Activated gamma-delta T cell treated with Interleukin-2 at 50 U/mL for 16 hours (primary cell): ENCODE measurements around the gene NAA40.
A peak's percentile ranks its signal among the peaks of the same experiment; 100 is the strongest.
"Not testable (repeated sequence)": the region's sequence is repeated elsewhere in the genome, so short reads cannot be mapped to it uniquely, and the experiment has no call there.

Source experiments
- DNase-seq: peaks from one replicate; pipeline ENCODE4 v3.0.0-alpha.2; 2020

Gene NAA40

DNA sequence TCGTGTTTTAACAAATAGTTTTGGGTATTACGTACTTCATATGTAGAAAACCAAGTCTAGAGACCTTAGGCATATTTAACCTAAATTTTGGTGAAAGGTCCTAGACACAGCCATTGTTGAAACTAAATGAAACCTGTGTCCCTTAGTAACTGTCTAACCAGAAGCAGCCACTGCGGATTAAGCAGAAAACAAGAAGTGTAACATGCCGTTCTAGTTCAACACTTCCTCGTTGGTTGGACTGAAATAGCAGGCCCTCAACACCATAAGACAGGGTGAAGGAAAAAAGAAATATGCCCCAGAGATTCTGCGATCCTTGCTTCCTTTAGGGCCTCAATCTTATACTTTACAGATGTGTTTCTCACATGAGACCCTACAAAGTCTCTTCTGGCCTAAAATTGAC is 2.0 kb downstream of the NAA40 start:
- no peak for DNase-seq

DNA sequence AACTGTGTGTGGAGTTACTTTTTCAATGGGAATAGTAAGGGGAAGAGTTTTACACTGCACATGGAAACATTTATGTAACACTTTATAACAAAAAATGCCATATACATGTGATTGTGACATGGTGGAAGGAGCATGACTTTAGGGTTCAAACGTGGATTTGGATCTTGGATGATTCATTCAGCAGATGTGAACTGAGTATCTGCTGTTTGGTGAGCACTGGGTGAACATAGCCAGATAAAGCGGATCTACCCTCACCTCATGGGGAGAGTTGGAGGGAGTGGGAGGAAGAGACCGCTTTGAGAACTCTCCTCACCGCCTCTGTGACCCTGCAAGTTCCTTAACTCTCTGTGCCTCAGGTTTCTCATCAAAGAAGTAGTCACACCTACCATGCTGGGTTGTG is 3.1 kb downstream of the NAA40 start:
- DNase-seq = no peak

DNA sequence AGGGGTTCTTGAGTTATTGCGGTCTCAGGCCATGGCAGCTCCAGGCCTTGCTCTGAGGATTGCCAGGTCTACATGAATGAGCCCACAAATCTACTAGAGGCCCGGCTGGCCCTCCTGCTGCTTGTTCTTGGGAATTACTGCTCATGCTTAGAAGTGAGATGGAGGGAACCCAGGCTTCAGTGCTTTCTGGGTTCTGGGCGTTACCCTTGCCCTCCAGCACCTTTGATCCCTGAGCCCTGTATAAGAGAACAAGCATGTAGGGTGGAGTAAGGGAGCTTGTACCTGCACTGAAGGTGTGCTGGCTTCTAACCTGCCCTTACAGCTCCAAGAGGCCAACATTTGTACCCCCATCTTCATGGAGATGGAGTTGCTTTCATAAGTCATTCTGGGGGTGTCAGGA is 4.0 kb downstream of the NAA40 start:
- no peak for DNase-seq

DNA sequence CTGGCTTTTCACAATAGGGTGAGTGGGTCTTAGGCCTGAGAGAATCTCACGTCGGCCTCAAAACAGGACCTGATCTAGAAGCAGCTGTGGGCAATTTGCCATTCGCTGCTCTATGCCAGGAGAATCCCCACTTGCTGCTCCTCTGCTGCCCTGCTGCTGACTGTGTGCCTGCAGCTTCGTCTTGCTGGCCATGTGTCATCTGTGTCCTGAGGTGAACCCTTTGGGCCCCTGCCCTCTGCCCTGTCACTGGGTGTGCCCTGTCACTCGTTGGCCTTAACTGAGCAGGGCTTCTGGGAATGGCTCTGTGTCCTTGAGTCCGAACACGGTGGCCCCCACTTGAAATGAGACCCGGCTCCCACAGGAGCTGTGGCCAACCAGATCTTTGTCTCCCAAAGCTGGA is 6.2 kb downstream of the NAA40 start:
- no peak for DNase-seq

DNA sequence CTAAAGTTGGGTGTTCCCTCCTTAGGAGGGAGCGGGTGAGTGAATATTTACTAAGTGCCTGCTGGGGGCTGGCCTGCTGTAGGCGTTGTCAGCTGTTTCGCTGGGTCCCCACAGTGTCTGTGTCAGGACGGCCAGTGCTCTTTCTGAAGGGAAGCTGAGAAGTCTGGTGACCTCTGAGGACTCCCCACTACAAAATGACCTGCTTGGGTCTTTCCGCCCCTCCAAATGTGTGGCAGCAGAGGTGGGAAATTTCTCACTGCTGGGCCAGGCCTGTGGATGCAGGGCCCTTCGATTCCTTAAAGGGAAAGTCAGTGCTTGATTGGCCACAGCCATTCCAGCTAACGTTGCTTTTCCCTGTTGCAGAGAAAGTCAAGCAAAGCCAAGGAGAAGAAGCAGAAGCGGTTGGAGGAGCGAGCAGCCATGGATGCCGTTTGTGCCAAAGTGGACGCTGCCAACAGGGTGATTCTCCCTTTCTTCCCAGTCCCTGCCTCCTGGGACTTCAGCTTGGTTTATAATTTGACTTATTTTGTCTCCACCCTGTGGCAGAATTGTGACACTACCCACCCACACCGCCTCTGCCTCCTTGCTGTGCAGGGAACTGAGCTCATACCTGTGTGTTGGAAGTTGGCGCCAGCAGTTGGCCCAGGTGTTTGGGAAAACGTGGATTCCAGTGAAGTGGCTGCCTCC is 6.8 kb downstream of the NAA40 start:
- DNase-seq = peak; percentile 39

DNA sequence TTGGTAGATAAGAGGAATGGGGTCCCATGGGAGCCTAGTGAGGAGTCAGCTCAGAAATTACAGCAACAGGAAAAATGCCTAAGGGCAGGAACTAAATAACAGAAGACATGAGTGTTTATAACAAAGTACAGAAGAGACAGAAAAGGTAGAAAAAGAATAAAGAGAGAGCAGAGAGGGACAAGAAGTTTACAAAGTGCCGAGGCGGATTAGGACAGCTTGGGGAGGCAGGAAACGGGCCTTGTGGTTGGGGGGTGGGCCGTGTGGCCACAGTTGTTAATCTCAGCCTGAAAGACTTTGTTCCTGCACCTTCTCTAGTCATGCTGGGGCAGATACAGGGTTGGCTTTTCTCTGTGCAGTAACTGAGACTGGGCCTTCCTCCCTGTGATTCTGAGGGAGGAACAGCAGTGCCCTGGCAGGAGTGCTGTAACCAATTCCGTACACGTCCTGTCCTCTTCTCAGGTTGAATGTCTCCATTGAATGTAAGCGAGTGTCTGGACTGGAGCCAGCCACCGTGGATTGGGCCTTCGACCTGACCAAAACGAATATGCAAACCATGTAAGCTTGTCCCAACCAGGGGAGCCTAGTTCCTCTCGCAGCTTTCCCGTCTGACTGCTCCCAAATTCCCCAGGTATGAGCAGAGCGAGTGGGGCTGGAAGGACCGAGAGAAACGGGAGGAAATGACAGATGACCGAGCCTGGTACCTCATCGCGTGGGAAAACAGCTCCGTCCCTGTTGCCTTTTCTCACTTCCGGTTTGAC is 13.2 kb downstream of the NAA40 start:
- peak; percentile 49 for DNase-seq

DNA sequence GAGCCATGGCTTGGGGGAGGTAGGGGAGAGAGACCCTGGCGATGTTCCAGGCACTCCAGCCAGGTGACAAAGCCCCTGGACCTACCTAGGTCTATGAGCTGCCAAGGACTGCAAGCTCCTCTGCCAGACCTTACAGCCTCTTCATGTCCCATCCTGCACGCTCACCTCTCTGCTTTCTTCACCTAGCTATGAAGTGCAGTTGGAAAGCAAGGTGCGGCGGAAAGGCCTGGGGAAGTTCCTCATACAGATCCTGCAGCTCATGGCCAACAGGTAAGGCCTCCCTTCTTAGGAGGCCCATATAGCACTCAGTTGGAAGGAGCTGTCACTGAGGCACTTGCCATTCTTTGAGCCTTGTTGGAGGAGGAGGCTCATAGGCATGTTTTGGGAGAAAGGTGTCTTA is 13.8 kb downstream of the NAA40 start:
- DNase-seq = no peak

DNA sequence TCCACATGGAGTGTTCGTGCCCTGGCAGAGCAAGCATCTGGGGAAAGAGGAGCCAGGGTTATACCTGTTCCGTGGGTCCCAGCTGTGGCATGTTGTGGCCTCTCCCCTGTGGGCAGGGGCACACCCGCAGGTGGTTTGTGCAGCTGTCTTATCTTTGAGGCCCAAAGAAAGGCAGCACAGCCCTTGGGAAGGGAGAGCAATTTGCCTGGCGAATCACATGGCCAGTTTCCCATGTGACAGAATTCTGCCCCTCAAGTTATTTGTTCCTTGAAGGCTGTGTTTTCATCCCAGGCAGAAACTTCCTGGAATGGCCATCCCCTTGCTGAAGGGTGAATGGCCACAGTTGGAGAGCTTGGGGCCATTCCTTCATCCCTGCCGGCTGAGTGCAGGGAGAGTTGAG is 19.2 kb downstream of the NAA40 start:
- no peak for DNase-seq

DNA sequence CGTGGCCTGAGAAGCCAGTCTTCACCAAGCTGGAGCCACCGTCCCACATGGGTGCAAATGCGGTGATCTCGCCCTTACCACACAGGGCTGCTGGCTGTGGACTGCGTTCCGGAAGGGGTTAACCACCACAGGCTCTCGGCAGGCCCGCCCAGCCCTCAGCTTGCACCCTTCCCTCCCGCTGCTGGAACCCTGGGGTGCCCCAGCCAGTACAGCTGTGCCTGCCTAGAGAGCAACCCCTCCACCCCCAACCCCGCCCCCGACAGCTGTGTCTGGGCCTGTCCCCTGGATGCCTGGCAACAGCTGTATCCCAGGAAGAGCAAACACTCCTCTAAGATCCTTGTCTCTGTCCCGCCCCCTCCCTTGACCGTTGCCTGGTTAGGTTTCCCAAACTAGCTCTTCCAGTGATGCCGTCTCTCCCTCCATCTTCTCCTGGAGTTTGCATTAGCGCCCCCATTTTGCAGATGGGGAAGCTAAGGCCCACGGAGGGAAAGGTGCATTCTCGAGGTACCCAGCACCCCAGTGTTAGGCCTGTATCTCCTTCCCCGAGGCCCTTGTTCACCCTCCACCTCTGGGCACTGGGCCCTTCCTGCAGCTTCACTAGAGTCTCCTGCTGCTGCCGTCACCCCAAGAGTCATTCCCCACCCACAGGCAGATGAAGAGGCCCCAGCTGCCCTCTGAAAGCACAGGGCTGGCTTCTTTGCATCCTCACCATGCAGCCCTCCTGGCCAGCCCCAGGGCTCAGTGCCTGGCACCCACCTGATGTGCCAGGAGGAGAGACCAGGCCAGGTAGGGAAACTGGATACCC is 23.0 kb downstream of the NAA40 start:
- no peak for DNase-seq

DNA sequence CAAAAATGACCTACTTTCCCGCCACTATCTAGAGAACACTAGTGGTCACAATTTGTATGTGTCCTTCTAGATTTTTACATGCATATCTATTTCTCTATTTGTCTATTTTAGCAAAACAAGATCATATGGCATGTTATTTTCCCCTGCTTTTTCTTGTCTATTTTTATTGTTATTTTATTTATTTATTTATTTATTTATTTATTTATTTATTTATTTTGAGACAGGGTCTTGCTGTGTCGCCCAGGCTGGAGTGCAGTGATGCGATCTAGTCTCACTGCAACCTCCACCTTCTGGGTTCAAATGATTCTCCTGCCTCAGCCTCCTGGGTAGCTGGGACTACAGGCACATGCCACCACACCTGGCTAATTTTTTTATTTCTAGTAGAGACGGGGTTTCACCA is 25.1 kb downstream of the NAA40 start:
- not testable (repeated sequence) for DNase-seq

DNA sequence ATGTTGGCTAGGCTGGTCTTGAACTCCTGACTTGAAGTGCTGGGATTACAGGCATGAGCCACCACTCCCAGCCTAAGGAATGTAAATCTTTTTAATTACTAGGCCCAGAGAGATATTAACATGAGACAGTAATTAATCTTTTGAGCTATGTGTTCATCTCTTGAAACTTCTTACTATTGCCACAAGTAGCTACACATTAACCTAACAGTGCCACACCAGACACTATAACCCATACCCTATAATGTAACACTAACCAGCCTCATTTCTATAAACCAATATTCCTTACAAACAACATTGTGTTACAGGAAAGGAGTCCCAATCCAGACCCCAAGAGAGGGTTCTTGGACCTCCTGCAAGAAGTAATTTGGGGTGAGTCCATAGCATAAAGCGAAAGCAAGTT is 27.6 kb downstream of the NAA40 start:
- no peak for DNase-seq

DNA sequence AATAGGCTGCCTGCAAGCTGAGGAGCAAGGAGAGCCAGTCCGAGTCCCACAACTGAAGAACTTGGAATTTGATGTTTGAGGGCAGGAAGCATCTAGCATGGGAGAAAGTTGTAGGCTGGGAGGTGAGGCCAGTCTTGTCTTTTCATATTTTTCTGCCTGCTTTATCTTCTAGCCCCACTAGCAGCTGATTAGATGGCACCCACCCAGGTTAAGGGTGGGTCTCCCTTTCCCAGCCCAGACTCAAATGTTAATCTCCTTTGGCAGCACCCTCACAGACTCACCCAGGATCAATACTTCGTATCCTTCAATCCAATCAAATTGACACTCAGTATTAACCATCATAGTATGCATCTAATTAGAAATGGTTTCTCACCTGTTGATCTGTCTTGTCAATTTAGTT is 30.7 kb downstream of the NAA40 start:
- no peak for DNase-seq

DNA sequence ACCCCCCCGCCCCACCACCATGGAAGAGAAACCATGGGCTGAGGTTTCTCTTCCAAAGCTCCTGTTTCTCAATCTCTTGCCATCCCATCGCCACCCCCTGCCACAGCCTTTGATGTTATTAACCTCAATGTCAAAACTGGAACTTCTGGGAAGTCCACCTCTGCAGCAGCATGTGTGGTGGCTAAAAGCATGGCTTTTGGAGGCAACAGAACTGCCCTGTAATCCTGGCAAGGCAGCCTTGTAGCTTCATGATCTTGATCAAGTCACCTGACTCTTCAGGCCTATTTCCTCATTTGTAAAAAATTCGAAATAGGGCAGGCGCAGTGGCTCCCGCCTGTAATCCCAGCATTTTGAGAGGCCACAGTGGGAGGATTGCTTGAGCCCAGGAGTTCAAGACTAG is 32.1 kb downstream of the NAA40 start:
- no peak for DNase-seq

DNA sequence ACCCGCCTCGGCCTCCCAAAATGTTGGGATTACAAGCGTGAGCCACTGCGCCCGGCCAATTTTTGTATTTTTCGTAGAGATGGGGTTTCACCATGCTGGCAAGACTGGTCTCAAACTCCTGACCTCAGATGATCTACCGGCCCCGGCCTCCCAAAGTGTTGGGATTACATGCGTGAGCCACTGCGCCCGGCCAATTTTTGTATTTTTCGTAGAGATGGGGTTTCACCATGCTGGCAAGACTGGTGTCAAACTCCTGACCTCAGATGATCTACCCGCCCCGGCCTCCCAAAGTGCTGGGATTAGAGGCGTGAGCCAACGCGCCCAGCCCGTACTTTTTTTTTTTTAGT is 35.1 kb downstream of the NAA40 start:
- DNase-seq = not testable (repeated sequence)

DNA sequence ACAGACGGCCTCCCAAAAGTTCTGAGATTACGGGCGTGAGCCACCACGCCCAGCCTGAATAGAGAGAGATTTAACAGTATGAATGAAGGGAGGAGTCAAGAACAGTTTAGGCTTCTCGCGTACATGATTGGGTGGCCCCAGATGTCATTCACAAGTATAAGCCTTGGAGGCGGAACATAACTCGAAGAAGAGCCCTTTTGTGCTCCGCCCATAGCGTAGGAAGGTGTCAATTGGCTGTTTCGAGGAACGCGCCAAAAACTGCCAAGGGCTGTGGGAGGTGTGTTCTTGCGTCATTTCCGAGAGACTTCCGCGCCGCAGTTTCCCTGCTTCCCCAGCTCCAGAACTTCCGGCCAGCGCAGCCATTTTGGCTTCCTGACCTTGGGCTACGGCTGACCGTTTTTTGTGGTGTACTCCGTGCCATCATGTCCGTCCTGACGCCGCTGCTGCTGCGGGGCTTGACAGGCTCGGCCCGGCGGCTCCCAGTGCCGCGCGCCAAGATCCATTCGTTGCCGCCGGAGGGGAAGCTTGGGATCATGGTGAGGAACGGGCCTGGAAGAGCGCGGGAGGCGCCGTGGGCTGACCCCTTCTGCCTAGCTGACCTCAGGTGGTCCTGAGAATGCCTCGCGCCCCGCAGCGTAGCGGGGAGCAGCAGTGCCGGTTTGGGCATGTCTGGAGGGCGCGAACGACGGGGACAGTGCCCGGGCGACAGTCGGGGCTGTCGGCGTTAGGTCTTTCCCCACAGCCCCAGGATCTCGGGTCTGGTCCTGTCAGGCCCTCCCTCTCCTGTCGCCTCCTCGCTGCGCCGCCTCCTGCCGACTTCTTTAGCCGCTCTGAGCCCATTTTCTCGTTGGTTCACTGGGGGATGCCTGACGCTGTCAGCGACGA is 35.7 kb downstream of the NAA40 start, which contains the start of gene COX8A:
COX8A (plus strand) TSS at position 362 of the 885 bp plus-strand sequence; CDS start at position 423, 61 bp downstream.
- DNase-seq = peak; percentile 93

DNA sequence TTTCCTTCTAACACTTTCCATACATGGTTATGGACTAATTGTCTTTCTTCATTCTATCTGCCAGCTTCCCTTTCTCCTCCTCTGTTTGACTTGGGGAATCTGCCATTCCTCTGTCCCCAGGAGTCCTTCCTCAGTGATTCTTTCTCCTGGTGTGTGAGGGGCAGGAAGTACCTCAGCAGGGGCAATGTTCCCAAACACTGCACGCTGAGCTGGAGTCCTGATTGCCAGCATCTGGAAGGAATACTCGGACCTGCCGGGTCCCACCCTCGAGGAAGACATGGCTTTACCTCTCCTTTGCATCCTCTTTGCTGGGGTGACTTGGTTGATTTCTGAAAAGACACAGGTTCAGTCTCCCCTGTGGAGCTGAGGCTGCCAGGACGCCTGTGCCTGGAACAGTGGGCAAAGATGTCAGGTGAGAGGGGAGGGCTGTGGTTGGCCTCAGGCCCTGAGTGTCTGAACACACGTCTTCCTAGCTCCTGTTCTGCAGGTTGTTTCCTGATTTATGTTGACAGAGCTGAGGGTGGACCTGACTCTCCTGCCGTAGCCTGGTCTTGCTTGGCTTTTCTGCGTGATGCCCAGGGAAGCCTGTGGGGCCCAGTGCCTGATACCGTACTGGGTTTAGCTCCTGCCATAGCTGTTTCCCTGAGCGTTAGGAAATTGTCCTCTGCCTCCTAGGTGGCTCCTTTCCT is 39.9 kb downstream of the NAA40 start:
- no peak for DNase-seq

DNA sequence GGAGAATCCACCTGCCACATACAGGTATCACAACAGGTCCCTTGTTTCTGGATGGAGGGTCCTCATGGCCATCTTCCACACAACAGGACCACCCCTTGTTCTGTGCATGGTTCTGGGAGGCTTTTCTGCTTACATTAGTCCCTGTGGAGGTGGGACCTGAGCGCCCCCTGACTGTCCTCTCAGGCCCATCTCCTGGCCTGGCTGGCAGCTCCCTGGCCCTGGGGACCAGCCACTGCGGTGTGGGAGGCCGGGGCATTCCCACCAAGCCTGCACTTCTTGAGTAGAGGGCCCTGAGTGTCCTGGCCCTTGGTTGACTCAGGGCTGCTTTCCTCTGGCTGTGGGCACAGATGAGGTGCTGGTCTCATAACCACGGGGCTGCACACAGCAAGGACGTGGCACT is 40.6 kb downstream of the NAA40 start:
- no peak for DNase-seq

DNA sequence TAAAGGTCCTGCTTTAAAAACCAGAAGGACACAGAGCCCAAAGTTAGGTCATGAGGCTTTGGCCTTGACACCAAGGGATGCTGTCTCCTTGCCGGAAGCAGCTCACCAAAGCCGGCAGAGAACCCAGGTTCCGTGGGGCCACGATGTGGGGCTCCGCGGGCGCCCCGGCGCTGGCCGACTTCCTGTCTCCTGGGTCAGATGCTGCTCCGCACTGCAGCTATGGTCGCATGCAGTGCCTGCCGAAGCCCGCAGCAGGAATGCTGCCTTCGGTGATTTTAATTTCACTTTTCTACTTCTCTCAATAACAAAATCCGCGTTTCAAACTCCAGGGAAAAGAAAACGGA is 47.0 kb downstream of the NAA40 start:
- peak; percentile 64 for DNase-seq

DNA sequence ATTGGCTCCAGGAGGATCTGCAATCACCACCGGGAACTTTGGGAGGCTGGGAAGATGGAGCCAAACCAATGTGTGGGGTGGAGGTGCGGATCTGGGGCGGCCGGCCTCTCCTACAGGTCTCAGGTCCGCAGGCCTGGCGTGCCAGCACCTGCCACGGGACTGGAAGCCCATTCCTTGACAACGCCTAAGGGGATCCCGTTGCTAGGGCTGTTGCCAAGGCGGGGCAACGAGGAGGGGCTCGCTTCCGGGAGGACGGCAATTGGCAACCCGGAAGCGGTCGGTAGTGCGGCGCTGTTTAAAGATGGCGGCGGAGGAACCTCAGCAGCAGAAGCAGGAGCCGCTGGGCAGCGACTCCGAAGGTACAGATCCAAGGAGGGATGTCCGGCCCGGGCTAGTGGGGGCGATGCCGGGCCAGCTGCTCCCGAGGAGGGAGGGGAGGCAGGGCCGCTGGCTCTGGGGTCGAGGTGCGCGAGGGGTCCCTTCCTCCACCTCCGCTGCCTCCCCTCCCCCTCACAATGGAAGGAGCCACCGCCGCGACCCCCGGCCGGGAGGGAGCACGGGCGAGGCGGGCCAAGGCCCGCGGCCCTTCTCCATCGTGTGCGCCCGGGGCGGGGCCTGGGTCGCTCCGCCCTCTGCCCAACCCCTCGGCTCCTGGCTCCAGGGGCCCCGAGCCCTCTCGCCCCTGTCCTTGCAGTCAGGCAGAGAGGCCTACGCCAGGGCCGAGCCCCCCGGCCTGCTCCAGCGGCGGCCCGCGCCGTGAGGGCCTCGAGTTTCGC is 47.5 kb downstream of the NAA40 start, which contains the start of gene OTUB1:
OTUB1 (plus strand) TSS at position 283 of the 776 bp plus-strand sequence; CDS start at position 302, 19 bp downstream.
- DNase-seq = peak; percentile 85

DNA sequence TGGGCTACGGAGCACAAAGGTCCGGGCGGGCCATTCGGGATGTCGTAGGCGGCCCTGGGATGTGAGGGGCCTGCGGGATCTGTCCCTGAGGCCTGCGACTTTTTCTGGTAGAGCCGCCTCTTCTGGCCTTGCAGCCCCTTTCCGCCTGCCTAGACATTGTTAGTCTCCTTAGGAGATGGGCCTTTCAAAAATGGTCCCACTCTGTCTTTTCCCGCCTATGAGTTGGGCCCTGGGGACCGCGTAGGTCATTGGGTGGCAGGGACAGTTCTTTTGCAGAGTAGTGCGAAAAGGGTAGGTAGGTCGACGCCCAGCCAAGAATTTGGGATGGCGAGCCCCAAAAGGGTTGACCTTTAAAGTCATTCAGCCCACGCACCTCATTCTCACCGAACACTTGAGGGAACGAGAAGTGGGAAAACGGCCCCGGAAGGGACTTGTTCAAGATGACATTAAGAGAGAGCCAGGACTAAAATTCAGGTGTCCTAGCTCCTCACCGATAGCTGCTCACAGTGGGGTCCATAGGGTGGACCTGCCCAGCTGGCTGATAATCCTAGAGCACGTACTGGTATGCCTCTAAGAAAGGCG is 48.2 kb downstream of the NAA40 start:
- no peak for DNase-seq

DNA sequence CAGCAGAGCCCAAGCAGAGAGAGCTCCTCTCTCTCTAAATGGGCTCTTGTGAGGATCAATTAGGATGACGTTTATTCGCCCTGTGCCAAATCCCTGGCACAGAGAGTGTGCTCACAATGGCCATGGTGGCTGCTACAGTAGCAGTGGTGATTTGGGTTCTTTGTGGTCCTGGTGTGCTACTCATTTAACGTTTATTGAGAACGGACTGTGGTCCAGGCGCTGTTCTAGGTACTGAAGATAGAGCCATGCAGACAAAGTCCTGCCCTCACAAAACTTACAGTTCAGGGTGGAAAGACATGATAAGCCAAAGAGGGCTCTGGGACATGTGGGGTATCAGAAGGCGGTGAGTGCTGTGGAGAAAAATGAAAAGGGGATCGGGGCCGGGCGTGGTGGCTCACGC is 52.8 kb downstream of the NAA40 start:
- no peak for DNase-seq
